Liver (tissue), 3 donors: ENCODE results near the gene PDK3.

Experiments used
- EGR1 ChIP-seq, 2 donors: IDR thresholded peaks; 2 replicates each; pipeline ENCODE4 v1.6.1; 2016 to 2018; ENCODE audit warnings: antibody characterized with exemption in 2 of 2, low read depth in 2 of 2
- GABPA ChIP-seq, 2 donors: IDR thresholded peaks in 1 of 2; conservative IDR thresholded peaks in 1 of 2; 2 replicates each; pipeline ENCODE4 v1.6.1; 2016; ENCODE audit warnings: antibody characterized with exemption in 2 of 2, mild to moderate bottlenecking in 1 of 2, moderate library complexity in 1 of 2
- RAD21 ChIP-seq, 2 donors: IDR thresholded peaks; 2 replicates each; pipeline ENCODE4 v1.6.1; 2016; ENCODE audit warnings: antibody characterized with exemption in 2 of 2, mild to moderate bottlenecking in 2 of 2
- TF ChIP-seq, protein P1 (sequence below): IDR thresholded peaks from 2 replicates; pipeline ENCODE4 v1.6.1; 2016; ENCODE audit warnings: antibody characterized with exemption
- TF ChIP-seq, protein P2 (sequence below): IDR thresholded peaks from 2 replicates; pipeline ENCODE4 v1.6.1; 2016; ENCODE audit warnings: antibody characterized with exemption, mild to moderate bottlenecking
- TF ChIP-seq, protein P3 (sequence below): fragments of 150-350 bp; IDR thresholded peaks from 2 replicates; pipeline ENCODE4 v1.5.1; 2017; ENCODE audit warnings: improper control_type of control experiment, low read depth, low read length; ENCODE audit not compliant: missing input control
- TF ChIP-seq, protein P4 (sequence below): IDR thresholded peaks from 2 replicates; pipeline ENCODE4 v1.6.1; 2016; ENCODE audit warnings: antibody characterized with exemption
- TF ChIP-seq, protein P5 (sequence below): IDR thresholded peaks from 2 replicates; pipeline ENCODE4 v1.6.1; 2016; ENCODE audit warnings: antibody characterized with exemption
- donor health status: healthy.
- donor health status: healthy.

DNA sequence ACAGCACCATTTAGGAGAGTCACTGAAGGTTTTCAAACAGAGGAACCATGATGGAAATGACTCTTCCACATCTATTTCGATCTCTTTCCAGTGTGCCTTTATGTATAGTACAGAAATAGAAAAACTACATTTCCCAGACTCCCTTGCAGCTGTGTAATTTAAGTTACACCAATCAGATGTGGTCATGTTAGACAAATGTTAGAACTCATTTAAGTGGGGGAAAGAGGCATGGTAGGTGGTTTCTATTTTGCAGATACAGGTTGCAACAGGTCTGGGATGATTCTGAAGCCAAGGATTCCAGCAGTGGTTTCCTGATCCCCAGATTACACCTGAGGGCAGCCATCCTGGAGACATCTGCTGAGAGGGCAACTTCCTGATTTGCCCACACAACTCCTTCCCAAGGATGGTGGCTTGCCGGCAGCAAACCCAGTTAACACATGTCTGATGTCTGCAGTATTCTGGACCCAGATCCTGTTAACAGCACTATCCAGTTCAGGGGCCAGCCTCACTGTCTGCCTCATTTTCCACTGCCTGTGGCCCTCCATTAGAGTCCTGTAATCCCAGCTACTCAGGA is 38.7 kb upstream of the PDK3 start:
- TF ChIP-seq, protein P1, sequence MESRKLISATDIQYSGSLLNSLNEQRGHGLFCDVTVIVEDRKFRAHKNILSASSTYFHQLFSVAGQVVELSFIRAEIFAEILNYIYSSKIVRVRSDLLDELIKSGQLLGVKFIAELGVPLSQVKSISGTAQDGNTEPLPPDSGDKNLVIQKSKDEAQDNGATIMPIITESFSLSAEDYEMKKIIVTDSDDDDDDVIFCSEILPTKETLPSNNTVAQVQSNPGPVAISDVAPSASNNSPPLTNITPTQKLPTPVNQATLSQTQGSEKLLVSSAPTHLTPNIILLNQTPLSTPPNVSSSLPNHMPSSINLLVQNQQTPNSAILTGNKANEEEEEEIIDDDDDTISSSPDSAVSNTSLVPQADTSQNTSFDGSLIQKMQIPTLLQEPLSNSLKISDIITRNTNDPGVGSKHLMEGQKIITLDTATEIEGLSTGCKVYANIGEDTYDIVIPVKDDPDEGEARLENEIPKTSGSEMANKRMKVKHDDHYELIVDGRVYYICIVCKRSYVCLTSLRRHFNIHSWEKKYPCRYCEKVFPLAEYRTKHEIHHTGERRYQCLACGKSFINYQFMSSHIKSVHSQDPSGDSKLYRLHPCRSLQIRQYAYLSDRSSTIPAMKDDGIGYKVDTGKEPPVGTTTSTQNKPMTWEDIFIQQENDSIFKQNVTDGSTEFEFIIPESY: no peak
- TF ChIP-seq EGR1 (IDR thresholded peaks at IDR 0.05; ENCODE audit: low read depth in 2 of 2) (no peak), RAD21 (IDR thresholded peaks at IDR 0.05) (no peak), GABPA (IDR thresholded peaks at IDR 0.05 in 1 of 2, conservative IDR thresholded peaks at IDR 0.05 in 1 of 2) (no peak)
- TF ChIP-seq, protein P2, sequence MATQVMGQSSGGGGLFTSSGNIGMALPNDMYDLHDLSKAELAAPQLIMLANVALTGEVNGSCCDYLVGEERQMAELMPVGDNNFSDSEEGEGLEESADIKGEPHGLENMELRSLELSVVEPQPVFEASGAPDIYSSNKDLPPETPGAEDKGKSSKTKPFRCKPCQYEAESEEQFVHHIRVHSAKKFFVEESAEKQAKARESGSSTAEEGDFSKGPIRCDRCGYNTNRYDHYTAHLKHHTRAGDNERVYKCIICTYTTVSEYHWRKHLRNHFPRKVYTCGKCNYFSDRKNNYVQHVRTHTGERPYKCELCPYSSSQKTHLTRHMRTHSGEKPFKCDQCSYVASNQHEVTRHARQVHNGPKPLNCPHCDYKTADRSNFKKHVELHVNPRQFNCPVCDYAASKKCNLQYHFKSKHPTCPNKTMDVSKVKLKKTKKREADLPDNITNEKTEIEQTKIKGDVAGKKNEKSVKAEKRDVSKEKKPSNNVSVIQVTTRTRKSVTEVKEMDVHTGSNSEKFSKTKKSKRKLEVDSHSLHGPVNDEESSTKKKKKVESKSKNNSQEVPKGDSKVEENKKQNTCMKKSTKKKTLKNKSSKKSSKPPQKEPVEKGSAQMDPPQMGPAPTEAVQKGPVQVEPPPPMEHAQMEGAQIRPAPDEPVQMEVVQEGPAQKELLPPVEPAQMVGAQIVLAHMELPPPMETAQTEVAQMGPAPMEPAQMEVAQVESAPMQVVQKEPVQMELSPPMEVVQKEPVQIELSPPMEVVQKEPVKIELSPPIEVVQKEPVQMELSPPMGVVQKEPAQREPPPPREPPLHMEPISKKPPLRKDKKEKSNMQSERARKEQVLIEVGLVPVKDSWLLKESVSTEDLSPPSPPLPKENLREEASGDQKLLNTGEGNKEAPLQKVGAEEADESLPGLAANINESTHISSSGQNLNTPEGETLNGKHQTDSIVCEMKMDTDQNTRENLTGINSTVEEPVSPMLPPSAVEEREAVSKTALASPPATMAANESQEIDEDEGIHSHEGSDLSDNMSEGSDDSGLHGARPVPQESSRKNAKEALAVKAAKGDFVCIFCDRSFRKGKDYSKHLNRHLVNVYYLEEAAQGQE: no peak
- TF ChIP-seq, protein P3, sequence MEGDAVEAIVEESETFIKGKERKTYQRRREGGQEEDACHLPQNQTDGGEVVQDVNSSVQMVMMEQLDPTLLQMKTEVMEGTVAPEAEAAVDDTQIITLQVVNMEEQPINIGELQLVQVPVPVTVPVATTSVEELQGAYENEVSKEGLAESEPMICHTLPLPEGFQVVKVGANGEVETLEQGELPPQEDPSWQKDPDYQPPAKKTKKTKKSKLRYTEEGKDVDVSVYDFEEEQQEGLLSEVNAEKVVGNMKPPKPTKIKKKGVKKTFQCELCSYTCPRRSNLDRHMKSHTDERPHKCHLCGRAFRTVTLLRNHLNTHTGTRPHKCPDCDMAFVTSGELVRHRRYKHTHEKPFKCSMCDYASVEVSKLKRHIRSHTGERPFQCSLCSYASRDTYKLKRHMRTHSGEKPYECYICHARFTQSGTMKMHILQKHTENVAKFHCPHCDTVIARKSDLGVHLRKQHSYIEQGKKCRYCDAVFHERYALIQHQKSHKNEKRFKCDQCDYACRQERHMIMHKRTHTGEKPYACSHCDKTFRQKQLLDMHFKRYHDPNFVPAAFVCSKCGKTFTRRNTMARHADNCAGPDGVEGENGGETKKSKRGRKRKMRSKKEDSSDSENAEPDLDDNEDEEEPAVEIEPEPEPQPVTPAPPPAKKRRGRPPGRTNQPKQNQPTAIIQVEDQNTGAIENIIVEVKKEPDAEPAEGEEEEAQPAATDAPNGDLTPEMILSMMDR: no peak
- TF ChIP-seq, protein P4, sequence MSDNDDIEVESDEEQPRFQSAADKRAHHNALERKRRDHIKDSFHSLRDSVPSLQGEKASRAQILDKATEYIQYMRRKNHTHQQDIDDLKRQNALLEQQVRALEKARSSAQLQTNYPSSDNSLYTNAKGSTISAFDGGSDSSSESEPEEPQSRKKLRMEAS: no peak
- TF ChIP-seq, protein P5, sequence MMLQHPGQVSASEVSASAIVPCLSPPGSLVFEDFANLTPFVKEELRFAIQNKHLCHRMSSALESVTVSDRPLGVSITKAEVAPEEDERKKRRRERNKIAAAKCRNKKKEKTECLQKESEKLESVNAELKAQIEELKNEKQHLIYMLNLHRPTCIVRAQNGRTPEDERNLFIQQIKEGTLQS: no peak
